ENCODE results near the gene GSTO2.
A peak's percentile ranks its signal among the peaks of the same experiment; 100 is the strongest.
"Not testable (repeated sequence)": the region's sequence is repeated elsewhere in the genome, so short reads cannot be mapped to it uniquely, and the experiment has no call there.

GSTO2 gene

GRCh38 chr10:104268713-104269645, at the start of gene GSTO2:
TSS of gene GSTO2 (plus strand) at chr10:104269184. CDS start at chr10:104274916, 5,732 bp downstream.
- DNase-seq (ENCODE audit: low read depth in 2 of 2), result peak; percentile 96 to 97

- no peak for DNase-seq (ENCODE audit: low read depth in 2 of 2)
Measured at GRCh38 chr10:104220522-104220921, 48.5 kb upstream of the GSTO2 start.

- no peak for DNase-seq (ENCODE audit: low read depth in 2 of 2)
Measured at GRCh38 chr10:104223304-104223703, 45.7 kb upstream of the GSTO2 start.

- DNase-seq (ENCODE audit: low read depth in 2 of 2), result no peak
Measured at GRCh38 chr10:104230490-104230889, 38.5 kb upstream of the GSTO2 start.

GRCh38 chr10:104231784-104232612, 37.0 kb upstream of the GSTO2 start, which contains the start of gene CFAP43:
TSS of gene CFAP43 (minus strand) at chr10:104232364. CDS start at chr10:104232246, 118 bp downstream.
- DNase-seq (ENCODE audit: low read depth in 2 of 2), result peak; percentile 85

- DNase-seq (ENCODE audit: low read depth in 2 of 2), result no peak
Measured at GRCh38 chr10:104232613-104233102, 36.3 kb upstream of the GSTO2 start.

GRCh38 chr10:104233817-104234216, 35.2 kb upstream of the GSTO2 start:
- no peak for DNase-seq (ENCODE audit: low read depth in 2 of 2)

GRCh38 chr10:104234934-104235333, 34.0 kb upstream of the GSTO2 start:
- no peak for DNase-seq (ENCODE audit: low read depth in 2 of 2)

GRCh38 chr10:104235801-104236200, 33.2 kb upstream of the GSTO2 start:
- no peak for DNase-seq (ENCODE audit: low read depth in 2 of 2)

- no peak for DNase-seq (ENCODE audit: low read depth in 2 of 2)
Measured at GRCh38 chr10:104240078-104240477, 28.9 kb upstream of the GSTO2 start.

- DNase-seq (ENCODE audit: low read depth in 2 of 2), result no peak
Measured at GRCh38 chr10:104242545-104242944, 26.4 kb upstream of the GSTO2 start.

GRCh38 chr10:104243009-104243408, 26.0 kb upstream of the GSTO2 start:
- not testable (repeated sequence) for DNase-seq (ENCODE audit: low read depth in 2 of 2)

GRCh38 chr10:104243512-104243911, 25.5 kb upstream of the GSTO2 start:
- DNase-seq (ENCODE audit: low read depth in 2 of 2), result no peak

GRCh38 chr10:104245066-104245632, 23.8 kb upstream of the GSTO2 start:
- no peak for DNase-seq (ENCODE audit: low read depth in 2 of 2)

- no peak for DNase-seq (ENCODE audit: low read depth in 2 of 2)
Measured at GRCh38 chr10:104246976-104247375, 22.0 kb upstream of the GSTO2 start.

GRCh38 chr10:104247513-104248146, 21.4 kb upstream of the GSTO2 start:
- DNase-seq (ENCODE audit: low read depth in 2 of 2), result no peak

- not testable (repeated sequence) for DNase-seq (ENCODE audit: low read depth in 2 of 2)
Measured at GRCh38 chr10:104248931-104249330, 20.1 kb upstream of the GSTO2 start.

GRCh38 chr10:104250371-104250770, 18.6 kb upstream of the GSTO2 start:
- no peak for DNase-seq (ENCODE audit: low read depth in 2 of 2)

GRCh38 chr10:104251443-104251842, 17.5 kb upstream of the GSTO2 start:
- no peak for DNase-seq (ENCODE audit: low read depth in 2 of 2)

- DNase-seq (ENCODE audit: low read depth in 2 of 2), result no peak
Measured at GRCh38 chr10:104252368-104252767, 16.6 kb upstream of the GSTO2 start.

- no peak for DNase-seq (ENCODE audit: low read depth in 2 of 2)
Measured at GRCh38 chr10:104253106-104253505, 15.9 kb upstream of the GSTO2 start.

Measured in fibroblast of skin of left quadriceps (primary cell).